Measurements from ENCODE around the gene FNDC3A. TPM values are rescaled to one million over a fixed set of nuclear protein-coding genes. Genes with fewer than 3 reads are reported as not detected.
"Not testable (repeated sequence)": the region's sequence is repeated elsewhere in the genome, so short reads cannot be mapped to it uniquely, and the experiment has no call there.

Gene FNDC3A
- total RNA-seq, 1 experiment from 2014 or later = 24.3 TPM

DNA sequence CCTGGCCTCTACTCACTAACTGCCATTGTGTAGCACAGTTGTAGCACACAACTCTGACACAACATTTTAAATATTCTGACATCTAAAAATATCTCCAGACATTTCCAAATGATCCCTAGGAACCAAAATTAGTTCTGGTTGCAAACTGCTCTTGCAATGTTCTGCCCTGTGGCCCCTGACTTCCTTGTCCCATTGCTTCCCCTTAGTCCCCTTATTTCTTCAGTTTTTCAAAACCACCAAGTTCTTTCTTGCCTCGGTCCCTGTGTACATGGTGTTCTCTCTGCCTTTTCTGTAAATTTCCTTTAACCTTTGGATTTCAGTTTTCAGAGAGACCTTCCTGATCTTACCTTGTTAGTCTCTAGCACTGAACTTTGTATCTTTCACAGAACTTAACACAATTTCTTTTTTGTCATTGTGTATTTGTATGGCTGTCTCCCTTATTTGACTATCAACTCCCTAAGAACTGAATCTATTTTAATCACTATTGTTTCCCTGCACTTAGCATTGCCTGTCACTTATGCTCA is 156.8 kb downstream of the FNDC3A start:
- peaks cover 8% of the 10 kb centered on the region; the same call in 1 of the 2 replicates for H3K36me3 ChIP-seq (ENCODE audit: control insufficient read depth, insufficient read depth, low read length)

GRCh38 chr13:49134305-49134704 is 158.6 kb downstream of the FNDC3A start:
- Histone ChIP-seq H3K9me3 (ENCODE audit: control insufficient read depth, insufficient read depth, low read depth, low read length) (no peaks in the 10 kb centered on the region), H3K4me1 (ENCODE audit: control insufficient read depth, insufficient read depth, low read length) (no peaks in the 10 kb centered on the region), H3K4me3 (ENCODE audit: low read depth in 2 of 2, low read length in 2 of 2) (no peak overlapping the region), H3K27ac (ENCODE audit: low read length) (no peak overlapping the region), H3K36me3 (ENCODE audit: control insufficient read depth, insufficient read depth, low read length) (peaks cover 12% of the 10 kb centered on the region; the same call in 1 of the 2 replicates), H3K27me3 (ENCODE audit: control insufficient read depth, insufficient read depth, low read length) (no peaks in the 10 kb centered on the region)
- in situ Hi-C loops (cut with HindIII; ENCODE audit: low pct_unique_long_range_greater_than_20kb, low sequenced_read_pairs) = no loop called here
- CTCF ChIA-PET = no interaction called here
- no peak for TF ChIP-seq CTCF (IDR thresholded peaks at IDR 0.05)
- no peak for TF ChIP-seq POLR2AphosphoS5 (IDR thresholded peaks at IDR 0.05; ENCODE audit: low read depth, low read length)
- TF ChIP-seq TCF7L2 (IDR thresholded peaks at IDR 0.05; ENCODE audit: low read depth, low read length) = no peak
- no peak for TF ChIP-seq SIN3A (IDR thresholded peaks at IDR 0.05; ENCODE audit: borderline replicate concordance, insufficient read depth, low read depth, low read length)
- TF ChIP-seq, protein P1, sequence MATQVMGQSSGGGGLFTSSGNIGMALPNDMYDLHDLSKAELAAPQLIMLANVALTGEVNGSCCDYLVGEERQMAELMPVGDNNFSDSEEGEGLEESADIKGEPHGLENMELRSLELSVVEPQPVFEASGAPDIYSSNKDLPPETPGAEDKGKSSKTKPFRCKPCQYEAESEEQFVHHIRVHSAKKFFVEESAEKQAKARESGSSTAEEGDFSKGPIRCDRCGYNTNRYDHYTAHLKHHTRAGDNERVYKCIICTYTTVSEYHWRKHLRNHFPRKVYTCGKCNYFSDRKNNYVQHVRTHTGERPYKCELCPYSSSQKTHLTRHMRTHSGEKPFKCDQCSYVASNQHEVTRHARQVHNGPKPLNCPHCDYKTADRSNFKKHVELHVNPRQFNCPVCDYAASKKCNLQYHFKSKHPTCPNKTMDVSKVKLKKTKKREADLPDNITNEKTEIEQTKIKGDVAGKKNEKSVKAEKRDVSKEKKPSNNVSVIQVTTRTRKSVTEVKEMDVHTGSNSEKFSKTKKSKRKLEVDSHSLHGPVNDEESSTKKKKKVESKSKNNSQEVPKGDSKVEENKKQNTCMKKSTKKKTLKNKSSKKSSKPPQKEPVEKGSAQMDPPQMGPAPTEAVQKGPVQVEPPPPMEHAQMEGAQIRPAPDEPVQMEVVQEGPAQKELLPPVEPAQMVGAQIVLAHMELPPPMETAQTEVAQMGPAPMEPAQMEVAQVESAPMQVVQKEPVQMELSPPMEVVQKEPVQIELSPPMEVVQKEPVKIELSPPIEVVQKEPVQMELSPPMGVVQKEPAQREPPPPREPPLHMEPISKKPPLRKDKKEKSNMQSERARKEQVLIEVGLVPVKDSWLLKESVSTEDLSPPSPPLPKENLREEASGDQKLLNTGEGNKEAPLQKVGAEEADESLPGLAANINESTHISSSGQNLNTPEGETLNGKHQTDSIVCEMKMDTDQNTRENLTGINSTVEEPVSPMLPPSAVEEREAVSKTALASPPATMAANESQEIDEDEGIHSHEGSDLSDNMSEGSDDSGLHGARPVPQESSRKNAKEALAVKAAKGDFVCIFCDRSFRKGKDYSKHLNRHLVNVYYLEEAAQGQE (IDR thresholded peaks at IDR 0.05; ENCODE audit: insufficient read depth in 1 of 2, low read depth in 2 of 2, low read length in 1 of 2) = no peak
- DNase-seq (ENCODE audit: low read depth, low spot score) = no peak
- no TSS peak for BruUV-seq (replicated peaks)
- no peak for ATAC-seq
- POLR2A ChIA-PET = no interaction called here
- intact Hi-C loops (cut with micrococcal nuclease; ENCODE audit: unreplicated experiment) = no loop called here

More for the DNA sequence above, 156.8 kb downstream of the FNDC3A start:
- intact Hi-C loops (cut with micrococcal nuclease; ENCODE audit: unreplicated experiment) = no loop called here
- in situ Hi-C loops (cut with HindIII; ENCODE audit: low pct_unique_long_range_greater_than_20kb, low sequenced_read_pairs) = no loop called here
- Histone ChIP-seq H3K9me3 (ENCODE audit: control insufficient read depth, insufficient read depth, low read depth, low read length) (no peaks in the 10 kb centered on the region), H3K4me3 (ENCODE audit: low read depth in 2 of 2, low read length in 2 of 2) (no peak overlapping the region), H3K27me3 (ENCODE audit: control insufficient read depth, insufficient read depth, low read length) (no peaks in the 10 kb centered on the region), H3K27ac (ENCODE audit: low read length) (no peak overlapping the region), H3K4me1 (ENCODE audit: control insufficient read depth, insufficient read depth, low read length) (no peaks in the 10 kb centered on the region)
- POLR2A ChIA-PET = no interaction called here
- no peak for ATAC-seq
- no peak for DNase-seq (ENCODE audit: low read depth, low spot score)
- CTCF ChIA-PET = no interaction called here
- BruUV-seq (replicated peaks) = no TSS peak
- TF ChIP-seq POLR2AphosphoS5 (IDR thresholded peaks at IDR 0.05; ENCODE audit: low read depth, low read length) (no peak), CTCF (IDR thresholded peaks at IDR 0.05) (no peak), TCF7L2 (IDR thresholded peaks at IDR 0.05; ENCODE audit: low read depth, low read length) (no peak), SIN3A (IDR thresholded peaks at IDR 0.05; ENCODE audit: borderline replicate concordance, insufficient read depth, low read depth, low read length) (no peak)
- TF ChIP-seq, protein P1 (IDR thresholded peaks at IDR 0.05; ENCODE audit: insufficient read depth in 1 of 2, low read depth in 2 of 2, low read length in 1 of 2) = no peak

DNA sequence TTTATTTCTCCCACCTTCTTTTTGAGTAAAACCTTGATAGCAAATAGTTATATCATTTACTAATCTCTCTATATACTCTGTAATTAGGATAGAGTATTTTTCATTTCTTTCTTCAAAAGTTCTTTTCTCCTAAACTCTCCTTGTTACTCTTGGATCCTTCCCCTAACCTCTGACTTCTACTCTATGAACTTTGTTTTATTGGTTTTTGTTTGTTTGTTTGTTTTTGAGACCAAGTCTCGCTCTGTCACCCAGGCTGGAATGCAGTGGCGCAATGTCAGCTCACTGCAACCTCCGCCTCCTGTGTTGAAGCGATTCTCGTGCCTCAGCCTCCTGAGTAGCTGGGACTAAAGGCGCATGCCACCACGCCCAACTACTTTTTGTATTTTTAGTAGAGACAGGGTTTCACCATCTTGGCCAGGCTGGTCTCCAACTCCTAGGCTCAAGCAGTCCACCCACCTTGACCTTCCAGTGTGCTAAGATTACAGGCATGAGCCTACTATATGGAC is 161.5 kb downstream of the FNDC3A start:
- POLR2A ChIA-PET, ATAC-seq, CTCF ChIA-PET: not testable (repeated sequence)

More for the DNA sequence above, 161.5 kb downstream of the FNDC3A start:
- H3K4me1 ChIP-seq (ENCODE audit: control insufficient read depth, insufficient read depth, low read length); in situ Hi-C loops (cut with HindIII; ENCODE audit: low pct_unique_long_range_greater_than_20kb, low sequenced_read_pairs); H3K36me3 ChIP-seq (ENCODE audit: control insufficient read depth, insufficient read depth, low read length); DNase-seq (ENCODE audit: low read depth, low spot score); H3K9me3 ChIP-seq (ENCODE audit: control insufficient read depth, insufficient read depth, low read depth, low read length); H3K4me3 ChIP-seq (ENCODE audit: low read depth in 2 of 2, low read length in 2 of 2); H3K27me3 ChIP-seq (ENCODE audit: control insufficient read depth, insufficient read depth, low read length); BruUV-seq (replicated peaks); intact Hi-C loops (cut with micrococcal nuclease; ENCODE audit: unreplicated experiment); H3K27ac ChIP-seq (ENCODE audit: low read length): not testable (repeated sequence)
